Heart left ventricle (tissue), 13 donors: ENCODE results near the gene PODXL2.

Experiments
- POLR2A ChIP-seq, 2 donors: fragments of 450-650 bp; IDR thresholded peaks; one replicate each; pipeline ENCODE4 v1.6.1; 2017; ENCODE audit warnings: antibody characterized with exemption in 2 of 2, mild to moderate bottlenecking in 2 of 2, moderate library complexity in 2 of 2
- TF ChIP-seq, protein P1 (sequence below), 12 donors: fragments of 200-600 bp; sonication (generic) in 4 of 12; IDR thresholded peaks; one replicate each; pipeline versions ENCODE4 v1.5.0 to v1.8.0; 2018 to 2022; ENCODE audit warnings: antibody characterized with exemption in 12 of 12, mild to moderate bottlenecking in 5 of 12
- donor health status: ischemic (EF 13 %, LVEDD 7.1; RV severe dilation, severe dysfunction).
- donor health status: DM: no; HTN: yes; CAD: no.
- donor health status: DM: no; HTN: no; CAD: no.
- donor health status: ischemic (EF 25% LVEDD 6.9; RV normal size, moderate dysfunction).
- donor health status: ischemic (EF 25% LVEDD 5.7; RV mildly dilated, moderate dysfunction).
- donor health status: ischemic (EF 35%, LVEDD 5.7; RV mildly dilated, moderate dysfunction).
- donor health status: nonischemic (EF 11% LVEDD 7.7; RV severe dilation, severe dysfunction).
- donor health status: DM: yes; HTN: yes; CAD: no.
- donor health status: PGD.
- donor health status: ischemic (EF 29% LVEDD 5.4; RV normal size, mild dysfunction).
- donor health status: nonischemic (EF 23%, LVEDD 6.1; RV moderate dilation, normal function).

- TF ChIP-seq, protein P1, sequence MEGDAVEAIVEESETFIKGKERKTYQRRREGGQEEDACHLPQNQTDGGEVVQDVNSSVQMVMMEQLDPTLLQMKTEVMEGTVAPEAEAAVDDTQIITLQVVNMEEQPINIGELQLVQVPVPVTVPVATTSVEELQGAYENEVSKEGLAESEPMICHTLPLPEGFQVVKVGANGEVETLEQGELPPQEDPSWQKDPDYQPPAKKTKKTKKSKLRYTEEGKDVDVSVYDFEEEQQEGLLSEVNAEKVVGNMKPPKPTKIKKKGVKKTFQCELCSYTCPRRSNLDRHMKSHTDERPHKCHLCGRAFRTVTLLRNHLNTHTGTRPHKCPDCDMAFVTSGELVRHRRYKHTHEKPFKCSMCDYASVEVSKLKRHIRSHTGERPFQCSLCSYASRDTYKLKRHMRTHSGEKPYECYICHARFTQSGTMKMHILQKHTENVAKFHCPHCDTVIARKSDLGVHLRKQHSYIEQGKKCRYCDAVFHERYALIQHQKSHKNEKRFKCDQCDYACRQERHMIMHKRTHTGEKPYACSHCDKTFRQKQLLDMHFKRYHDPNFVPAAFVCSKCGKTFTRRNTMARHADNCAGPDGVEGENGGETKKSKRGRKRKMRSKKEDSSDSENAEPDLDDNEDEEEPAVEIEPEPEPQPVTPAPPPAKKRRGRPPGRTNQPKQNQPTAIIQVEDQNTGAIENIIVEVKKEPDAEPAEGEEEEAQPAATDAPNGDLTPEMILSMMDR (IDR thresholded peaks at IDR 0.05): no peak
- no peak for TF ChIP-seq POLR2A (IDR thresholded peaks at IDR 0.05)
Observed at GRCh38 chr3:127585813-127586413, 43.1 kb upstream of the PODXL2 start.
